SJCRH30 (cell line): Measurements from ENCODE around the gene CD33. TPM values are rescaled to one million over a fixed set of nuclear protein-coding genes. Genes with fewer than 3 reads are reported as not detected.
"Not testable (repeated sequence)": the region's sequence is repeated elsewhere in the genome, so short reads cannot be mapped to it uniquely, and the experiment has no call there.

Experiments
- DNase-seq, 2 experiments: peaks; one replicate each; pipeline ENCODE4 v3.0.0-alpha.2; 2015 to 2020
- H3K27ac ChIP-seq: fragments of 250-450 bp; sonication (Bioruptor Pico); 2 replicates; pipeline ENCODE4 v1.5.1; 2020; ENCODE audit warnings: mild to moderate bottlenecking, moderate library complexity
- H3K27me3 ChIP-seq: fragments of 250-450 bp; sonication (Bioruptor Pico); 2 replicates; pipeline ENCODE4 v1.5.1; 2020; ENCODE audit warnings: mild to moderate bottlenecking, moderate library complexity
- H3K36me3 ChIP-seq: fragments of 250-450 bp; sonication (Bioruptor Pico); 2 replicates; pipeline ENCODE4 v1.5.1; 2020; ENCODE audit warnings: mild to moderate bottlenecking, moderate library complexity
- H3K4me1 ChIP-seq: fragments of 250-450 bp; sonication (Bioruptor Pico); 2 replicates; pipeline ENCODE4 v1.5.1; 2020; ENCODE audit warnings: mild to moderate bottlenecking, moderate library complexity
- H3K4me3 ChIP-seq: fragments of 250-450 bp; sonication (Bioruptor Pico); 2 replicates; pipeline ENCODE4 v1.5.1; 2020; ENCODE audit warnings: mild to moderate bottlenecking, moderate library complexity
- H3K9me3 ChIP-seq: fragments of 250-450 bp; sonication (Bioruptor Pico); replicated peaks from 2 replicates; pipeline ENCODE4 v1.5.1; 2020; ENCODE audit warnings: mild to moderate bottlenecking, moderate library complexity
- total RNA-seq: library from RNA; depleted of rRNA; stranded (reverse); fragments of >200 nt; shearing (Covaris generic); gene quantifications from 2 replicates; pipeline ENCODE4 v1.2.3, GENCODE V29; 2014; rRNA removed

The CD33 gene
- total RNA-seq = 0.35 and 0.89 TPM in 2 replicates

DNA sequence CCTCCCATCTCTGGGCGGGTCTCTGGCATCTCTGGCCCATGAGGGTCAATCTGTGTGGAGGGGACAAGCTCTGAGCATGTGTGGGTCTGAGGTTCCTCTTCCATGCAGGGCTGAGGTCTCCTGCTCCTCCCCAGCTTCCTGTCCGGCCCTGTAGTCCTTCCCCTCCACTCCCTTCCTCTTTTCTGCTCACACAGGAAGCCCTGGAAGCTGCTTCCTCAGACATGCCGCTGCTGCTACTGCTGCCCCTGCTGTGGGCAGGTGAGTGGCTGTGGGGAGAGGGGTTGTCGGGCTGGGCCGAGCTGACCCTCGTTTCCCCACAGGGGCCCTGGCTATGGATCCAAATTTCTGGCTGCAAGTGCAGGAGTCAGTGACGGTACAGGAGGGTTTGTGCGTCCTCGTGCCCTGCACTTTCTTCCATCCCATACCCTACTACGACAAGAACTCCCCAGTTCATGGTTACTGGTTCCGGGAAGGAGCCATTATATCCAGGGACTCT lies at the start of gene CD33:
TSS of gene CD33 (plus strand) at position 183 of the 496 bp plus-strand sequence. CDS start at position 222, 39 bp downstream.
- H3K27ac ChIP-seq, H3K4me1 ChIP-seq, H3K27me3 ChIP-seq, H3K9me3 ChIP-seq, H3K36me3 ChIP-seq: not testable (repeated sequence)
- DNase-seq = peak in 1 of 2 experiments; percentile 2
- peak within 1 kb of the TSS; percentile 14; the same call in 1 of the 2 replicates for H3K4me3 ChIP-seq

GRCh38 chr19:51179256-51179655 lies 45.6 kb upstream of the CD33 start:
- Histone ChIP-seq H3K4me3 (no peak overlapping the region), H3K27ac (no peak overlapping the region), H3K9me3 (no peaks in the 10 kb centered on the region), H3K27me3 (peaks cover 4% of the 10 kb centered on the region; the same call in 1 of the 2 replicates), H3K36me3 (no peaks in the 10 kb centered on the region), H3K4me1 (no peaks in the 10 kb centered on the region)
- no peak for DNase-seq

GRCh38 chr19:51181377-51181912 lies 43.4 kb upstream of the CD33 start:
- DNase-seq = no peak
- Histone ChIP-seq H3K36me3 (no peaks in the 10 kb centered on the region), H3K4me1 (no peaks in the 10 kb centered on the region), H3K27me3 (peaks cover 4% of the 10 kb centered on the region; the same call in 1 of the 2 replicates), H3K9me3 (no peaks in the 10 kb centered on the region), H3K27ac (no peak overlapping the region), H3K4me3 (no peak overlapping the region)

GRCh38 chr19:51181913-51182419 lies 42.9 kb upstream of the CD33 start:
- H3K4me1 ChIP-seq = no peaks in the 10 kb centered on the region
- no peaks in the 10 kb centered on the region for H3K9me3 ChIP-seq
- H3K27me3 ChIP-seq = peaks cover 4% of the 10 kb centered on the region; the same call in 1 of the 2 replicates
- no peak overlapping the region for H3K27ac ChIP-seq
- no peaks in the 10 kb centered on the region for H3K36me3 ChIP-seq
- DNase-seq = no peak
- H3K4me3 ChIP-seq = no peak overlapping the region

DNA sequence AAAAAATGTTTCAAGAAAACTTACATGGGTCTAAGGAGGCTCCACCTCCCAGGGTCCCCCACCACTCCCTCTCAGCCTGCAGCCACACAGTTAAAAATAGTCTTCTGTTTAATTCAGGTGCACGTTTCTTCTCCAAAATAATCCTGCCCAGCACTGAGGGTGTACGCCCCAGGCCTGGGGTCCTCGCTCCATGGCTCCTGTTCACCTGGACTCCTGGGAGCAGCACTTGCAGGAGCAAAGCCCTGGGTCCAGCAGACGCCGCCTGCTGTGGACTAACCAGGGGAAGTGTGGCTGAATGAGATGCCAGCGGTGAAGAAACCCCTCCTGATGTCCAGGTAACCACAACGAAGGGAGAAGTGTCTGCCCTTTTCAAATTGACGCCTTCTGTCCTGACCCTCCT lies 41.3 kb upstream of the CD33 start:
- no peaks in the 10 kb centered on the region for H3K36me3 ChIP-seq
- H3K4me1 ChIP-seq = no peaks in the 10 kb centered on the region
- no peak overlapping the region for H3K27ac ChIP-seq
- peaks cover 4% of the 10 kb centered on the region; the same call in 1 of the 2 replicates for H3K27me3 ChIP-seq
- H3K4me3 ChIP-seq = no peak overlapping the region
- H3K9me3 ChIP-seq = no peaks in the 10 kb centered on the region
- no peak for DNase-seq

DNA sequence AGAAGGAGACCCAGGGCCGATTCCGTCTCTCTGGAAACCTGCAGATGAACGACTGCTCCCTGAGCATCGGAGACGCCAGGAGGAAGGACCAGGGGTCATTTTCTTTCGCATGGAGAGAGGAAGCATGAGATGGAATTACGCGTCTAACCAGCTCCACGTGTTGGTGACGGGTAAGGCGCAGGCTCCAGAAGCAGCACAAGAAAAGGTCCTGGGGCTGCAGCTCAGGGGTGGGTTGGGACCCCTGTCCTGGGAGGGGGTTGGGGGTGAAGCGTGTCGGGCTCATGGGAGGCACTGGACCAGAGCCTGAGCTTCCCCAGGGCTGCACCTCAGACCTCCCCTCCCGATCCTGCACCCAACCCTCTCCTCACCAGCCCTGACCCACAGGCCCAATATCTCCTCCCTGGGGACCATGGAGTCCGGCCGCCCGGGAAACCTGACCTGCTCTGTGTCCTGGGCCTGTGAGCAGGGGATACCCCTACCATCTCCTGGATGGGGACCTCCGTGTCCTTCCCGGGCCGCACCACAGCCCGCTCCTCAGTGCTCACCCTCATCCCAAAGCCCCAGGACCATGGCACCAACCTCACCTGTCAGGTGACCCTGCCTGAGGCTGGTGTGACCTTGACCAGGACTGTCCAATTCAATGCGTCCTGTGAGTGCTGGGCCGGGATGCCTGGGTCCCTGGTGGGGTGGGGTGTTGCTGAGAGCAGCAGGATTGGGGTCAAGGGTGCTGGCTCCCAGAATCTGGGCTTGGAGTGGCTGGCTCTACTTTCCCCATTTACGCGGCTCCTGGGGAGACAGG lies 39.6 kb upstream of the CD33 start:
- Histone ChIP-seq H3K36me3 (no peaks in the 10 kb centered on the region), H3K4me3 (no peak overlapping the region), H3K9me3 (no peaks in the 10 kb centered on the region), H3K27ac (no peak overlapping the region), H3K4me1 (no peaks in the 10 kb centered on the region), H3K27me3 (peaks cover 4% of the 10 kb centered on the region; the same call in 1 of the 2 replicates)
- no peak for DNase-seq

- Histone ChIP-seq H3K4me1 (no peaks in the 10 kb centered on the region), H3K27me3 (peaks cover 4% of the 10 kb centered on the region; the same call in 1 of the 2 replicates), H3K27ac (no peak overlapping the region), H3K4me3 (no peak overlapping the region), H3K36me3 (no peaks in the 10 kb centered on the region), H3K9me3 (no peaks in the 10 kb centered on the region)
- DNase-seq = no peak
These were observed 39.0 kb upstream of the CD33 start for GRCh38 chr19:51185868-51186215.

DNA sequence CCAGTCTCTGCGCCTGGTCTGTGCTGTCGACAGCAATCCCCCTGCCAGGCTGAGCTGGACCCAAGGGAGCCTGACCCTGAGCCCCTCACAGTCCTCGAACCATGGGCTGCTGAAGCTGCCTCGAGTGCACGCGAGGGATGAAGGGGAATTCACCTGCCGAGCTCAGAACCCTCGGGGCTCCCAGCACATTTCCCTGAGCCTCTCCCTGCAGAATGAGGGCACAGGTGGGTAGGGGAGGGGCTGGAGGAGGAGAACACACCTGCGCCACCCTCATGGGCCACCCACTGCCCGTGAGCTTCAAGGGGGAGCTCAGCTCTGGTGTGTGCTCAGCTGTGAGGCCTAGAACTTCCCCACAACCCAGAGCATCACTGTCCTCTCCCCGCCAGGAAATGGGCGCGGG lies 38.6 kb upstream of the CD33 start:
- Histone ChIP-seq H3K27ac (no peak overlapping the region), H3K9me3 (no peaks in the 10 kb centered on the region), H3K36me3 (no peaks in the 10 kb centered on the region), H3K4me1 (no peaks in the 10 kb centered on the region), H3K27me3 (peaks cover 4% of the 10 kb centered on the region; the same call in 1 of the 2 replicates), H3K4me3 (no peak overlapping the region)
- DNase-seq = no peak

DNA sequence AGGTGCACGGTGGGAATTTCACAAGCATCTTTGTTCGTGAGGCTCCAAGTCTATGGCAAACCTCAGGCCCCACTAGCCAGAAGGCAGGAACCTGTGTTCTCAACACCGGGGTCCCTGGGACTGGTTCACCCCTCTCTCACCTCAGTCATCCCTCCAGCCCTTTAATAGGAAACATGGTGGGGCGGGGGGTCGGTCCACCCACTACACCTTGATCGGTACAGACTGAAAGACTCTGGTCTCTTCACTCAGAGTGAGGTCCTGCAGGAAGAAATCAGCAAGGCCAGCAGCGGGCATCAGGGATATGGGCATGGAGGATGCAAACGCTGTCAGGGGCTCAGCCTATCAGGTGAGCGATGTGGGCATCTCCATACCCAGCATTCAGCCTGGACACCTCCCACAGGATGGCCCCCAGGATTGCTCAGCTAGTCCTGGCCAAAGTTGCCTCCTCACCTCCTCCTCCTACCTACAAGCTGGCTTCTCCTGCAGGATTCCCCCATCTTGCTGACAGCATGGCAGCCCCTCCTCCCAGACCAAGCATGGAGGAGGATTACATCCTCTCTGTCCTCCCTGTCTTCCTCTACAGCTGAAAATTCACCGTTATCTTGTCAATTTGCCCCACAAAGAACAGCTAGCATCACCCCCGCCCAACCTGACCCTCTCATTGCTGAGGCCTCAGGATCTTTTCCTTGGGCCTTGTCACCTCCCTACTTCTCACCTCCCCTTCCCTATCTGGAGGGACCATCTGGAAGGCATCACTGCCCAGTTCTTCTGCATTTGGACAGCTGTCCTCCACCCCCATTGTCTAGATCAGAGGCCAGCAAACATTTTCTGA lies 37.3 kb upstream of the CD33 start:
- H3K9me3 ChIP-seq = no peaks in the 10 kb centered on the region
- no peaks in the 10 kb centered on the region for H3K36me3 ChIP-seq
- H3K4me1 ChIP-seq = no peaks in the 10 kb centered on the region
- DNase-seq = no peak
- H3K4me3 ChIP-seq = no peak overlapping the region
- H3K27me3 ChIP-seq = peaks cover 4% of the 10 kb centered on the region; the same call in 1 of the 2 replicates
- no peak overlapping the region for H3K27ac ChIP-seq

DNA sequence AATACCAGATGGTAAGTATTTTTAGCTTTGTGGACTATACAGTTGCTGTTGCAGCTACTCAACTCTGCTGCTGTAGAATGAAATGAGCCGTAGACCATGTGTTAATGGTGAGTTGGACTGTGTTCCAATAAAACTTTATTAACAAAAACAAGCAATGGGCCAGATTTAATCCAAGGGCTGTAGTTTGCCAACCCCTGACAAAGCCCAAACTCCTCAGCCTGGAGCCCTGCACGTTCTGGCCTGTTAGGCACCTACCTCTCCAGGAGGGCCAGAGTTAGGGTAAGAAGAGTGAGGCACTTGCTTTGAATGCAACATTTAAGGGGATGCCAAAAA lies 36.7 kb upstream of the CD33 start:
- DNase-seq = no peak
- Histone ChIP-seq H3K27ac (no peak overlapping the region), H3K27me3 (peaks cover 6% of the 10 kb centered on the region; the same call in 1 of the 2 replicates)

GRCh38 chr19:51192689-51193088 lies 32.2 kb upstream of the CD33 start:
- Histone ChIP-seq H3K27me3 (0 out of 2 replicates have a peak, but pooled peaks cover 2% of the 10 kb centered on the region), H3K36me3 (no peaks in the 10 kb centered on the region), H3K4me1 (no peaks in the 10 kb centered on the region), H3K4me3 (no peak overlapping the region), H3K27ac (no peak overlapping the region), H3K9me3 (no peaks in the 10 kb centered on the region)
- no peak for DNase-seq

More for the DNA sequence above, 36.7 kb upstream of the CD33 start:
- Histone ChIP-seq H3K4me3 (no peak overlapping the region), H3K9me3 (no peaks in the 10 kb centered on the region), H3K4me1 (no peaks in the 10 kb centered on the region), H3K36me3 (no peaks in the 10 kb centered on the region)

DNA sequence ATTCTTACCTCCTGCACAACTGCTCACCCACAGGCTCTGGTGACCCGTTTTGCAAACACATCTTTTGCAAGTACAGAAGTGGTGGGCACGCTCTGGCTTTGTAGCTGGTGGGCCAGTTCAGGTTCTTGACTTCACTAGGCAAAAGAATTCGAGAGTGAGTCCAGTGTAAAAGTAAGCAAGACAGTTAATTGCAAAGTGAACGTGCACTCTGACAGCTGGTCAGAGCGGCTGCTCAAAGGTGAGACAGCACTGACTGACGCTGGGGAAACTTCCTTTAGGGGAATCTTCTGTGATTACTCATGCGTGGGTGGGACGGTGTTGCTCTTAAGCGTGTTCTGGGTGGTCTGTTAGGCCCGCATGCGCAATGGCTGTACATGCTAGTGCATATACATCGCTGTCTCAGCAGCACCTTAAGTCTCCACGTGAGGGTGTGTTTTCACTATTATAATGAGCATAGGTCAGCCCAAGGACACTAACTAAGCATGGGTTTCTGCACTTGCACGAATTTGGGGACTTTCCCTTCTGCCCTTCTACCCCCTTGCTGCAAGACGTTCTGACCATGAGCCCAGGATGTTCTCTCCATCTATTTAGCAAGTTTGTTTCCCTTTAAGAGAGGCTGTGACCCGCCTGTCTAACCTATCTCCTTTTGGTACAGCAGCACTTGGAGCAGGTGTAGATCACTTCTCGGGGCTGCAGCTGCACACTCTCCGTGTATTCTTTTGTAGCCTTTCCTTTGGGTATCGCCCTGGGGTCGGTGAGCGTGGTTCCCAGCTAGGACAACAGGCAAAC lies 30.2 kb upstream of the CD33 start:
- Histone ChIP-seq H3K4me3 (no peak overlapping the region), H3K27ac (no peak overlapping the region), H3K4me1 (no peaks in the 10 kb centered on the region), H3K9me3 (no peaks in the 10 kb centered on the region), H3K36me3 (no peaks in the 10 kb centered on the region), H3K27me3 (0 out of 2 replicates have a peak, but pooled peaks cover 2% of the 10 kb centered on the region)
- DNase-seq = no peak

DNA sequence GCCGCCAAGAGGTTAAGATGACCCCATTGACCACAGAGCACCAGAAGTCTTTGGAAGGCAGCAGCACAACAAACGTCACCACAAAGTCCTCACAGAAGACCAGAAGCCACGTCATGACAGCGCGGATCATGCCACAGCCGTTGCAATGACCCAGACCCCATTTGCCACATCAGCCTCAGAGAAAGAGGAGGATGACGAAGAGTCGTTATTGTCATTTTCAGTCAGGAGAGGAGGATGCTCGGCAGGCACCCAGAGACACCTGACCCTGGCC lies 29.6 kb upstream of the CD33 start:
- DNase-seq = no peak
- Histone ChIP-seq H3K36me3 (no peaks in the 10 kb centered on the region), H3K27ac (no peak overlapping the region), H3K4me1 (no peaks in the 10 kb centered on the region), H3K4me3 (no peak overlapping the region), H3K9me3 (no peaks in the 10 kb centered on the region), H3K27me3 (0 out of 2 replicates have a peak, but pooled peaks cover 2% of the 10 kb centered on the region)

DNA sequence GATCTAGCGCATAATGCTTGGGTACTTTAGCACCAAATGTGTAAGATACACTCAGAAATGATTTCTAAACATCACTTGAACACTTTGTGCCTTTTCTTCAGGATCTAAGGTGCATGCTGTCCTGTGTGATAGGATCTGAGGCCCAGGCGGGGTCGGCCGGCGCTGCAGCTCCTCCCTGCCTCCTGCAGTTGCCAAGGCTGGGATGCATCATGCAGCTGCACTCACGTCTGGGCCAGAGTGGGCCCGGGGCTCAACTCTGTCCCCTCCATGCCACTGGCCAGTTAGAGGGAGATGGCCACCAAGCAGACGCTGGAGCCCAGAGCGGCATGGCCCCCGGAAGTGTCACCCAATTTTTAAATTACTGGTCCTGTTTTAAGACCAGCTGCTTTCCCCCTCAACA lies 29.3 kb upstream of the CD33 start:
- H3K4me1 ChIP-seq = no peaks in the 10 kb centered on the region
- H3K27me3 ChIP-seq = 0 out of 2 replicates have a peak, but pooled peaks cover 2% of the 10 kb centered on the region
- no peak for DNase-seq

More for the DNA sequence above, 29.3 kb upstream of the CD33 start:
- no peak overlapping the region for H3K27ac ChIP-seq
- H3K4me3 ChIP-seq = no peak overlapping the region
- no peaks in the 10 kb centered on the region for H3K36me3 ChIP-seq
- H3K9me3 ChIP-seq = no peaks in the 10 kb centered on the region
